Calu3 (cell line): ENCODE results near the gene EIF3I. TPM values are rescaled to one million over a fixed set of nuclear protein-coding genes. Genes with fewer than 3 reads are reported as not detected.

ENCODE experiments used
- BruUV-seq: library from RNA; stranded (reverse); fragments of 400-500 nt; replicated peaks from 2 replicates; lab custom pipeline; 2021; lab: Mats Ljungman, UMichigan
- CTCF ChIA-PET: fragments of 300-600 bp; sonication (Branson Sonifier 250); formaldehyde crosslinking; loops from one replicate; lab custom pipeline; 2022; ENCODE audit warnings: antibody characterized with exemption; lab: Charles Lee
- DNase-seq: peaks from one replicate; pipeline ENCODE4 v3.0.0; 2022
- H3K27ac Mint-ChIP-seq: one replicate; pipeline ENCODE4 v1.8.0; 2022; ENCODE audit warnings: mixed read lengths; ENCODE audit not compliant: unreplicated experiment
- H3K27me3 Mint-ChIP-seq: one replicate; pipeline ENCODE4 v1.8.0; 2022; ENCODE audit warnings: mixed read lengths; ENCODE audit not compliant: unreplicated experiment
- H3K36me3 Mint-ChIP-seq: one replicate; pipeline ENCODE4 v1.8.0; 2022; ENCODE audit warnings: mild to moderate bottlenecking, moderate library complexity, mixed read lengths; ENCODE audit not compliant: insufficient read depth, unreplicated experiment
- H3K4me1 Mint-ChIP-seq: one replicate; pipeline ENCODE4 v1.8.0; 2022; ENCODE audit warnings: mild to moderate bottlenecking, low read depth, mixed read lengths; ENCODE audit not compliant: unreplicated experiment
- H3K4me3 Mint-ChIP-seq: one replicate; pipeline ENCODE4 v1.8.0; 2022; ENCODE audit warnings: mild to moderate bottlenecking, low read depth, moderate library complexity, mixed read lengths; ENCODE audit not compliant: unreplicated experiment
- H3K9me3 Mint-ChIP-seq: one replicate; pipeline ENCODE4 v1.8.0; 2022; ENCODE audit warnings: low read depth, mixed read lengths; ENCODE audit not compliant: unreplicated experiment
- intact Hi-C: fragments of 100-400 bp; cut with micrococcal nuclease; formaldehyde crosslinking; loops from one replicate; pipeline ENCODE4 v1.10.0; 2022; ENCODE audit not compliant: unreplicated experiment
- total RNA-seq: library from RNA; stranded (reverse); gene quantifications from 2 replicates; pipeline ENCODE4 v1.2.3, GENCODE V29; 2022
- TF ChIP-seq, protein P1 (sequence below): fragments of 200-600 bp; IDR thresholded peaks from one replicate; pipeline ENCODE4 v1.8.0; 2022; ENCODE audit warnings: antibody characterized with exemption; ENCODE audit not compliant: unreplicated experiment

The EIF3I gene
- total RNA-seq, 1 experiment from 2014 or later, result 178 TPM

GRCh38 chr1:32239337-32239736 lies 17.1 kb downstream of the EIF3I start:
- Mint-ChIP-seq H3K27ac (no peak overlapping the region), H3K4me3 (peak overlapping the region; percentile 88), H3K36me3 (peaks cover 15% of the 10 kb centered on the region), H3K4me1 (no peaks in the 10 kb centered on the region), H3K27me3 (no peaks in the 10 kb centered on the region), H3K9me3 (no peaks in the 10 kb centered on the region)
- CTCF ChIA-PET, result interaction anchor here (0.5 to 1.6 kb wide), 2 partner anchors 16 to 82 kb away, joined by 3 to 7 read pairs; no protein-coding TSS in a partner anchor
- DNase-seq, result no peak
- intact Hi-C loops, result no loop called here
- no TSS peak for BruUV-seq
- TF ChIP-seq, protein P1, sequence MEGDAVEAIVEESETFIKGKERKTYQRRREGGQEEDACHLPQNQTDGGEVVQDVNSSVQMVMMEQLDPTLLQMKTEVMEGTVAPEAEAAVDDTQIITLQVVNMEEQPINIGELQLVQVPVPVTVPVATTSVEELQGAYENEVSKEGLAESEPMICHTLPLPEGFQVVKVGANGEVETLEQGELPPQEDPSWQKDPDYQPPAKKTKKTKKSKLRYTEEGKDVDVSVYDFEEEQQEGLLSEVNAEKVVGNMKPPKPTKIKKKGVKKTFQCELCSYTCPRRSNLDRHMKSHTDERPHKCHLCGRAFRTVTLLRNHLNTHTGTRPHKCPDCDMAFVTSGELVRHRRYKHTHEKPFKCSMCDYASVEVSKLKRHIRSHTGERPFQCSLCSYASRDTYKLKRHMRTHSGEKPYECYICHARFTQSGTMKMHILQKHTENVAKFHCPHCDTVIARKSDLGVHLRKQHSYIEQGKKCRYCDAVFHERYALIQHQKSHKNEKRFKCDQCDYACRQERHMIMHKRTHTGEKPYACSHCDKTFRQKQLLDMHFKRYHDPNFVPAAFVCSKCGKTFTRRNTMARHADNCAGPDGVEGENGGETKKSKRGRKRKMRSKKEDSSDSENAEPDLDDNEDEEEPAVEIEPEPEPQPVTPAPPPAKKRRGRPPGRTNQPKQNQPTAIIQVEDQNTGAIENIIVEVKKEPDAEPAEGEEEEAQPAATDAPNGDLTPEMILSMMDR, result no peak

DNA sequence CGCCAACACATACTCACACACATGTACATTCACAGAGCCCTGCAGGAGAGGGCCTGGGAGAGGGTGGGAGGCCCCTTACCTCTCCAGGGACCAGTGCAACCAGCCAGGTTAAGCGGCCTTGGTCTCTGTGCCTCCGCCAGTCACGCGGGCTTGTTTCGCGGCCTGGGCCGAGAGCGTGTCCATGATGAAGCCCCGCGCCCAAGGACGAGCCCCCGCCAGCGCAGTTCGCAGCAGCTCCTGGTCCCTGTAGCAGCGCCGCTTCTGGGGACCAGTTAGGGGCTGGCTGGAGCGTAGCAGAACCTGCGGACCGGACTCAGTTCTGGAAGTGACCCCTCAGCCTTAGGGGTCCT lies 17.6 kb downstream of the EIF3I start:
- H3K4me3 Mint-ChIP-seq, result peak overlapping the region; percentile 88
- H3K27me3 Mint-ChIP-seq, result no peaks in the 10 kb centered on the region
- H3K4me1 Mint-ChIP-seq, result no peaks in the 10 kb centered on the region
- intact Hi-C loops, result loop anchor here (5.0 to 10.0 kb wide), 2 partner anchors 55 to 78 kb away; partner anchors contain the start of gene HDAC1
- H3K27ac Mint-ChIP-seq, result no peak overlapping the region
- H3K36me3 Mint-ChIP-seq, result peaks cover 14% of the 10 kb centered on the region
- CTCF ChIA-PET, result interaction anchor here (0.5 to 1.8 kb wide), 5 partner anchors 24 to 85 kb away, joined by 3 to 7 read pairs (median 5); no protein-coding TSS in a partner anchor
- no peak for DNase-seq
- H3K9me3 Mint-ChIP-seq, result no peaks in the 10 kb centered on the region
- no TSS peak for BruUV-seq
- TF ChIP-seq, protein P1, result no peak

GRCh38 chr1:32240140-32240951 lies 18.1 kb downstream of the EIF3I start:
- CTCF ChIA-PET, result interaction anchor here (0.6 to 1.9 kb wide), 12 partner anchors 10 to 308 kb away, joined by 3 to 15 read pairs (median 4); no protein-coding TSS in a partner anchor
- BruUV-seq, result TSS peak; percentile 31
- peak; percentile 77 for DNase-seq
- TF ChIP-seq, protein P1, result no peak
- H3K27me3 Mint-ChIP-seq, result no peaks in the 10 kb centered on the region
- intact Hi-C loops, result loop anchor here (5.0 to 10.0 kb wide), 2 partner anchors 54 to 77 kb away; partner anchors contain the start of gene HDAC1
- H3K4me1 Mint-ChIP-seq, result no peaks in the 10 kb centered on the region
- peaks cover 14% of the 10 kb centered on the region for H3K36me3 Mint-ChIP-seq
- H3K4me3 Mint-ChIP-seq, result peak overlapping the region; percentile 88
- no peaks in the 10 kb centered on the region for H3K9me3 Mint-ChIP-seq
- H3K27ac Mint-ChIP-seq, result peak overlapping the region; percentile 64

DNA sequence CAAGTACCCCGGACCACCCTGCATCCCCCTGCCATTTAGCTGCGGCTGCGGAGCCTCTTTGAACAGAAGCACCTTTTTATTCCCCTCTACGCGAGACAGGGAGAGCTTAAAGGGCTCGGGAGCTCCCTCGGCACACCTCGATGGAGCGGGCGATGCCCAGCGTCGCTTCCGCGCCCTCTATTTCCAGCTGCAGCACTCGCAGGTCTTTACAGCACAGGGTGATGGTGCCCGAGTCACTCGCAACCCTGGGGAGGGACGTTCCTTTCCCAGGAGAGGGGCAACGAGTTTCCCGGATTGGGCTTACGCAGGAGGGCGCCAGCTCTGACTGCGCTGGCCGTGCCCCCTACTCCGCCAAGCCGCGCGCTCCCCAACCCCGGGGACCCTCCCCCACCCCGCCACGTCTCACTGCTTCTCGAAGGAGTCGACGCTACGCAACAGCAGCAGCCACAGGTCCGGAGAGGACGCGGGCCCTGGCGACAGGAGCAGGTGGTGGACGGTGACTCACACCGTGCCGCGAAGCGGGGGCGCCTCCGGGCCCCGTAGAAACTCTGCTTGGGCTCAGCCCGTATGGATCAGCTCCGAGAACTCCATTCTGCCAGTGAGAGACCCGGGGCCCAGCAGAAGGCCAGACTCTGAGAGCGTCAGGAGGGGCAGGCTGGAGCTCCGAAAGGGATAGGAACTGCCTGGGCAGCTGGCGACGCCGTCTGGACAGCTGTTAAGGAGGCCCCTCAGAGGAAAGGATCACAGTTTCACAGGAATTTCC lies 19.0 kb downstream of the EIF3I start:
- TF ChIP-seq, protein P1, result no peak
- BruUV-seq, result no TSS peak
- peaks cover 14% of the 10 kb centered on the region for H3K36me3 Mint-ChIP-seq
- DNase-seq, result peak; percentile 64
- peak overlapping the region; percentile 64 for H3K27ac Mint-ChIP-seq
- no peaks in the 10 kb centered on the region for H3K27me3 Mint-ChIP-seq
- no peaks in the 10 kb centered on the region for H3K9me3 Mint-ChIP-seq
- H3K4me1 Mint-ChIP-seq, result no peaks in the 10 kb centered on the region
- peak overlapping the region; percentile 88 for H3K4me3 Mint-ChIP-seq
- intact Hi-C loops, result loop anchor here (5.0 to 10.0 kb wide), 2 partner anchors 54 to 76 kb away; partner anchors contain the start of gene HDAC1
- CTCF ChIA-PET, result interaction anchor here (0.6 to 1.9 kb wide), 10 partner anchors 9 to 1895 kb away, joined by 3 to 15 read pairs (median 4); no protein-coding TSS in a partner anchor
